B cell (primary cell): ENCODE data around the gene MTERF4. TPM values are rescaled to one million over a fixed set of nuclear protein-coding genes. Genes with fewer than 3 reads are reported as not detected.

Experiments
- ATAC-seq: fragments of 200-7000 bp; cut with Tn5 transposase; one replicate; pipeline ENCODE4 v1.10.0; 2021; ENCODE audit warnings: low read depth, mild to moderate bottlenecking, moderate number of reproducible peaks, moderate library complexity
- CTCF ChIA-PET: fragments of 350-600 bp; sonication (Branson Sonifier 250); formaldehyde crosslinking; loops from one replicate; lab custom pipeline; 2021; ENCODE audit warnings: antibody characterized with exemption, inconsistent platforms; lab: Charles Lee
- POLR2A ChIA-PET: fragments of 350-600 bp; sonication (Branson Sonifier 250); formaldehyde crosslinking; loops from one replicate; lab custom pipeline; 2021; ENCODE audit warnings: antibody characterized with exemption; lab: Charles Lee
- DNase-seq: peaks from one replicate; pipeline ENCODE4 v3.0.0; 2013
- H2AFZ ChIP-seq: 2 replicates; pipeline ENCODE4 v1.6.1; 2012; ENCODE audit warnings: mild to moderate bottlenecking, low read depth, low read length; ENCODE audit not compliant: insufficient read depth, poor library complexity, severe bottlenecking
- H3K27ac ChIP-seq, 2 donors: 1 replicate in 1 of 2; 2 replicates in 1 of 2; pipeline ENCODE4 v1.5.1; 2012 to 2013; ENCODE audit warnings: low read length in 2 of 2, mild to moderate bottlenecking in 2 of 2, moderate library complexity in 1 of 2
- H3K27me3 ChIP-seq, 4 experiments: fragments of 200-600 bp in 1 of 4; sonication (generic) in 1 of 4; replicated peaks in 1 of 4; 1 replicate in 2 of 4; 2 replicates in 2 of 4; pipeline versions ENCODE4 v1.6.1 to v1.7.0; 2013 to 2016; ENCODE audit warnings: low read length in 3 of 4, mild to moderate bottlenecking in 2 of 4, mixed read lengths in 1 of 4, moderate library complexity in 1 of 4; ENCODE audit not compliant: insufficient read depth in 4 of 4, control insufficient read depth in 3 of 4; ENCODE audit errors: control extremely low read depth in 1 of 4
- H3K36me3 ChIP-seq, 2 experiments: replicated peaks in 1 of 2; 1 replicate in 1 of 2; 2 replicates in 1 of 2; pipeline versions ENCODE4 v1.6.1 to v1.7.1; 2013; ENCODE audit warnings: low read length in 1 of 2; ENCODE audit not compliant: insufficient read depth in 2 of 2, control insufficient read depth in 1 of 2; ENCODE audit errors: control extremely low read depth in 1 of 2, extremely low read depth in 1 of 2
- H3K4me1 ChIP-seq, 2 donors: fragments of 200-600 bp in 1 of 2; sonication (generic) in 1 of 2; 1 replicate in 1 of 2; 2 replicates in 1 of 2; pipeline versions ENCODE4 v1.5.1 to v1.6.1; 2013 to 2017; ENCODE audit warnings: low read length in 2 of 2; ENCODE audit not compliant: control insufficient read depth in 2 of 2, insufficient read depth in 2 of 2
- H3K4me2 ChIP-seq: replicated peaks from 2 replicates; pipeline ENCODE3; 2012; ENCODE audit warnings: mild to moderate bottlenecking, low read depth, low read length; ENCODE audit not compliant: poor library complexity, severe bottlenecking
- H3K4me3 ChIP-seq, 5 experiments: fragments of 200-600 bp in 1 of 5; sonication (generic) in 1 of 5; 1 replicate in 3 of 5; 2 replicates in 2 of 5; pipeline versions ENCODE4 v1.5.1 to v1.7.0; 2011 to 2016; ENCODE audit warnings: low read length in 4 of 5, mild to moderate bottlenecking in 4 of 5, low read depth in 2 of 5, control low read depth in 1 of 5, moderate library complexity in 1 of 5; ENCODE audit not compliant: insufficient read depth in 1 of 5; ENCODE audit errors: control extremely low read depth in 1 of 5, extremely low read depth in 1 of 5
- H3K79me2 ChIP-seq: fragments of 200-600 bp; sonication (generic); one replicate; pipeline ENCODE4 v1.6.0; 2016; ENCODE audit warnings: low read length; ENCODE audit not compliant: control insufficient read depth, insufficient read depth
- H3K9ac ChIP-seq: fragments of 200-600 bp; sonication (generic); 2 replicates; pipeline ENCODE4 v1.6.1; 2017; ENCODE audit warnings: mild to moderate bottlenecking, low read length, moderate library complexity
- H3K9me3 ChIP-seq, 3 donors: one replicate each; pipeline versions ENCODE4 v1.6.1 to v1.7.1; 2013; ENCODE audit warnings: low read length in 2 of 3; ENCODE audit not compliant: control insufficient read depth in 2 of 3, insufficient read depth in 1 of 3; ENCODE audit errors: control extremely low read depth in 1 of 3
- H4K20me1 ChIP-seq: 2 replicates; pipeline ENCODE4 v1.6.0; 2012; ENCODE audit warnings: mild to moderate bottlenecking, low read length; ENCODE audit not compliant: insufficient read depth, control insufficient read depth, poor library complexity, severe bottlenecking
- H3K27ac Mint-ChIP-seq: one replicate; pipeline ENCODE4 v1.8.0; 2021; ENCODE audit warnings: mixed read lengths
- H3K27me3 Mint-ChIP-seq: one replicate; pipeline ENCODE4 v1.8.0; 2021; ENCODE audit warnings: mixed read lengths
- H3K4me1 Mint-ChIP-seq: one replicate; pipeline ENCODE4 v1.8.0; 2021; ENCODE audit warnings: mixed read lengths
- H3K4me3 Mint-ChIP-seq: one replicate; pipeline ENCODE4 v1.8.0; 2021; ENCODE audit warnings: mixed read lengths
- H3K9me3 Mint-ChIP-seq: one replicate; pipeline ENCODE4 v1.8.0; 2022; ENCODE audit warnings: mixed read lengths; ENCODE audit not compliant: insufficient read depth
- EZH2 ChIP-seq: IDR thresholded peaks from 2 replicates; pipeline ENCODE4 v1.6.1; 2012; ENCODE audit warnings: borderline replicate concordance, low read depth, mild to moderate bottlenecking, moderate library complexity, low read length; ENCODE audit not compliant: insufficient read depth, poor library complexity, severe bottlenecking
- WGBS: methylation state at CpG from one replicate; pipeline ENCODE4 v1.1.5; 2013; ENCODE audit warnings: missing lambda C conversion rate; ENCODE audit not compliant: insufficient coverage; 5-methylcytosine and 5-hydroxymethylcytosine counted together
- intact Hi-C: fragments of 100-400 bp; cut with micrococcal nuclease; formaldehyde crosslinking; loops from one replicate; pipeline ENCODE4 v1.10.0; 2022
- polyA plus RNA-seq: library from polyadenylated mRNA; depleted of rRNA; stranded (reverse); fragments of >200 nt; gene quantifications from 2 replicates; pipeline ENCODE4 v1.2.3, GENCODE V29; 2012
- total RNA-seq, 2 donors: library from RNA; stranded (reverse); fragments of 120-200 nt in 1 of 2; gene quantifications; 1 replicate in 1 of 2; 2 replicates in 1 of 2; pipeline versions ENCODE4 v1.2.3 to v1.2.4, GENCODE V29; 2013 to 2022
- TF ChIP-seq, protein P1 (sequence below): fragments of 200-600 bp; IDR thresholded peaks from one replicate; pipeline ENCODE4 v1.8.0; 2022; ENCODE audit warnings: antibody characterized with exemption, mild to moderate bottlenecking

The MTERF4 gene
- total and polyA plus RNA-seq, 2 donors (not counting 1 experiment from before 2014, with no cell fraction given): 88.7 to 153 TPM

DNA sequence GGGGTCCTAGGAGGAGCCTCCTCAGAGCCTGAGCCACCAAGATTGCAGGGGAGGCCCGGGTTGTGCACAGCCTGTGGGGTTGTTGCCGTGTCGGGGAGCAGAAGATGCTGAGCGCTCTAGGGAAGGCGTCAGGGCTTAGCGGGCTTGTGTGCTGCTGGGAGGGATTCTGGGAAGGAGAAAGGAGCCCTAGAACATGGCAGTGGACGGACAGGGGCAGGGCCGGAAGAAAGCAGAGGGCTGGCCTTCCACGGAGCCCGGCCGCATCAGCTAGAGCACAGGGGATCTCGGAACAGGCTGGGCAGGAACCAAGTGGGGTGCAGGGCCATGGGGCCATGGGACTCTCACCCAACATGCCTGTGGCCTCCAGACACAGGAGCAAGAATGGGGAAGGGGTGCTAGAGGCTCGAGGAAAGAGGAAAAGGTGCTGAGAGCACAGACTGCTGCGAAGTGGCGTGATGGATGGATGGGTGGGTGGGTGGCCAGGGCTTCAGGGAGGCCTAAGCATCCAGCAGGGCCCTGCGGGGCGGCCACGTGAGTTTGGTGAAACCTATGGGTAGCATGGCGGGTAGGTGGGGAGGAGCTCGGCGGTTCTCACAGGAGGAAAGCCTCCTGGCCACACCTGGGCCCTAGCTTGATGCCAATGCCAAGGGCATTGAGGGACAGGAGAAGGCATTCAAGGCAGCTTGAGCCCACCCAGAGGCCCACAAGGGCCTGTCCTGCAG is 35.8 kb downstream of the MTERF4 start:
- H3K27ac ChIP-seq: no peak overlapping the region
- H3K9me3 ChIP-seq: no peaks in the 10 kb centered on the region
- ATAC-seq (no peak), DNase-seq (no peak)
- ChIA-PET POLR2A (interaction anchor here (0.9 kb wide), 1 partner anchor 15 kb away, joined by 3 read pairs; no protein-coding TSS in a partner anchor), CTCF (no interaction called here)
- intact Hi-C loops: no loop called here
- no peak overlapping the region for H3K4me3 ChIP-seq
- H3K4me2 ChIP-seq: no peak overlapping the region
- Mint-ChIP-seq H3K27me3 (no peaks in the 10 kb centered on the region), H3K27ac (no peak overlapping the region), H3K4me1 (peaks cover 4% of the 10 kb centered on the region), H3K9me3 (no peaks in the 10 kb centered on the region), H3K4me3 (no peak overlapping the region)
- no peaks in the 10 kb centered on the region for H3K36me3 ChIP-seq
- H3K79me2 ChIP-seq: no peaks in the 10 kb centered on the region
- peaks cover 0 to 6% (median 0%) of the 10 kb centered on the region in 4 experiments for H3K27me3 ChIP-seq
- TF ChIP-seq EZH2: no peak
- TF ChIP-seq, protein P1, sequence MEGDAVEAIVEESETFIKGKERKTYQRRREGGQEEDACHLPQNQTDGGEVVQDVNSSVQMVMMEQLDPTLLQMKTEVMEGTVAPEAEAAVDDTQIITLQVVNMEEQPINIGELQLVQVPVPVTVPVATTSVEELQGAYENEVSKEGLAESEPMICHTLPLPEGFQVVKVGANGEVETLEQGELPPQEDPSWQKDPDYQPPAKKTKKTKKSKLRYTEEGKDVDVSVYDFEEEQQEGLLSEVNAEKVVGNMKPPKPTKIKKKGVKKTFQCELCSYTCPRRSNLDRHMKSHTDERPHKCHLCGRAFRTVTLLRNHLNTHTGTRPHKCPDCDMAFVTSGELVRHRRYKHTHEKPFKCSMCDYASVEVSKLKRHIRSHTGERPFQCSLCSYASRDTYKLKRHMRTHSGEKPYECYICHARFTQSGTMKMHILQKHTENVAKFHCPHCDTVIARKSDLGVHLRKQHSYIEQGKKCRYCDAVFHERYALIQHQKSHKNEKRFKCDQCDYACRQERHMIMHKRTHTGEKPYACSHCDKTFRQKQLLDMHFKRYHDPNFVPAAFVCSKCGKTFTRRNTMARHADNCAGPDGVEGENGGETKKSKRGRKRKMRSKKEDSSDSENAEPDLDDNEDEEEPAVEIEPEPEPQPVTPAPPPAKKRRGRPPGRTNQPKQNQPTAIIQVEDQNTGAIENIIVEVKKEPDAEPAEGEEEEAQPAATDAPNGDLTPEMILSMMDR: no peak
- H3K4me1 ChIP-seq: peaks cover 3 to 9% of the 10 kb centered on the region in 2 donors
- no peak overlapping the region for H2AFZ ChIP-seq
- WGBS: 95% methylated on average over 20 of the region's 21 CpGs
- H3K9ac ChIP-seq: no peak overlapping the region
- no peaks in the 10 kb centered on the region for H4K20me1 ChIP-seq

DNA sequence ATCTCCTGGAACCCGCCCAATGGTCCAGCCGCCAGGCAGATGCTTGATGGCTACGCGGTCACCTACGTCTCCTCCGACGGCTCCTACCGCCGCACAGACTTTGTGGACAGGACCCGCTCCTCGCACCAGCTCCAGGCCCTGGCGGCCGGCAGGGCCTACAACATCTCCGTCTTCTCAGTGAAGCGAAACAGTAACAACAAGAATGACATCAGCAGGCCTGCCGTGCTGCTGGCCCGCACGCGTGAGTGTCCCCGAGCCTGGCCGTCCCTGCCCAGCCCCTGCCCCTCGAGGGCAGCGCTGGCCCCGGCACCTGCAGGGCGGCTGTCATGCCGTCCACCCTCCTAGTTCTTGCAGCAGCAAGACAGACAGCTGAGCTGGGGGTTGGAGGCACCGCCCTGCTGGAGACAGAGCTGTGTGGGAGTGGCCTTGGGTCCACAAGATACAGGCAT is 36.7 kb downstream of the MTERF4 start:
- Mint-ChIP-seq H3K4me3 (no peak overlapping the region), H3K27me3 (no peaks in the 10 kb centered on the region), H3K9me3 (no peaks in the 10 kb centered on the region), H3K4me1 (peaks cover 4% of the 10 kb centered on the region), H3K27ac (no peak overlapping the region)
- no peak for ATAC-seq
- POLR2A ChIA-PET: interaction anchor here (0.6 kb wide), 1 partner anchor 119 kb away, joined by 3 read pairs; no protein-coding TSS in a partner anchor
- Histone ChIP-seq H3K4me3 (no peak overlapping the region), H3K36me3 (no peaks in the 10 kb centered on the region), H3K27me3 (peaks cover 0 to 6% (median 0%) of the 10 kb centered on the region in 4 experiments), H3K9ac (no peak overlapping the region), H3K4me1 (peaks cover 3 to 9% of the 10 kb centered on the region in 2 donors), H3K9me3 (no peaks in the 10 kb centered on the region), H3K4me2 (no peak overlapping the region), H3K27ac (no peak overlapping the region), H2AFZ (no peak overlapping the region), H3K79me2 (no peaks in the 10 kb centered on the region), H4K20me1 (no peaks in the 10 kb centered on the region)
- no peak for DNase-seq
- 97% methylated on average over 27 of the region's 27 CpGs for WGBS
- CTCF ChIA-PET: interaction anchor here (0.6 kb wide), 2 partner anchors 68 to 581 kb away, joined by 3 to 4 read pairs; no protein-coding TSS in a partner anchor
- TF ChIP-seq, protein P1: no peak
- TF ChIP-seq EZH2: no peak
- intact Hi-C loops: no loop called here
